Subcutaneous adipose tissue (tissue), 4 donors: ENCODE measurements around the gene FETUB. TPM values are rescaled to one million over a fixed set of nuclear protein-coding genes. Genes with fewer than 3 reads are reported as not detected.

Source experiments
- CTCF ChIP-seq: fragments of 450-650 bp; IDR thresholded peaks from one replicate; pipeline ENCODE4 v1.5.1; 2016; ENCODE audit warnings: low read depth, mild to moderate bottlenecking, control low read depth, antibody characterized with exemption, moderate library complexity
- total RNA-seq, 4 donors: library from RNA; depleted of rRNA; stranded (reverse); fragments of >200 nt; gene quantifications; one replicate each; pipeline ENCODE4 v1.1.0, GENCODE V29; 2016

The FETUB gene
- total RNA-seq, 4 donors from 2014 or later: not detected

DNA sequence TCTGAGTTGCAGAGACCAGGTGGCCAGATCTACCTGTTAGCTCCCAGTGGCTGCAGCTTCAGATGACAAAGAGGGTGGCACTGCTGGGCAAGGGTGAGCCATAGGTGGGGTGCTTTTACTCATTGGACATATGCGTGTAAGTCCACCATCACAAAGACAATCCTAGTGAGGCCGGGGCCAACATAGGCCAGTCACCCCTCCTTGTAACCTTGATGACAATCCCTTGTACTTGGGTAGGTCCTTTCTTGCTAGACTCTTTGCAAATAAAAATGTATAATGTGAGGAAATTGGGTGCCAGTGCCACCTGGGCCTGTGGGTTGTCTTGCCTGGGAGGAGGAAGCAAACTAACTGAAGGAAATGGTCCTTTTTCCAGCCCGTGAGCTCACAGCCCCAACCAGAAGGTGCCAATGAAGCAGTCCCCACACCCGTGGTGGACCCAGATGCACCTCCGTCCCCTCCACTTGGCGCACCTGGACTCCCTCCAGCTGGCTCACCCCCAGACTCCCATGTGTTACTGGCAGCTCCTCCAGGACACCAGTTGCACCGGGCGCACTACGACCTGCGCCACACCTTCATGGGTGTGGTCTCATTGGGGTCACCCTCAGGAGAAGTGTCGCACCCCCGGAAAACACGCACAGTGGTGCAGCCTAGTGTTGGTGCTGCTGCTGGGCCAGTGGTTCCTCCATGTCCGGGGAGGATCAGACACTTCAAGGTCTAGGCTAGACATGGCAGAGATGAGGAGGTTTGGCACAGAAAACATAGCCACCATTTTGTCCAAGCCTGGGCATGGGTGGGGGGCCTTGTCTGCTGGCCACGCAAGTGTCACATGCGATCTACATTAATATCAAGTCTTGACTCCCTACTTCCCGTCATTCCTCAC, 19.7 kb upstream of the FETUB start:
- TF ChIP-seq CTCF: no peak

- no peak for TF ChIP-seq CTCF
These were observed 18.1 kb upstream of the FETUB start for GRCh38 chr3:186621894-186622650.

DNA sequence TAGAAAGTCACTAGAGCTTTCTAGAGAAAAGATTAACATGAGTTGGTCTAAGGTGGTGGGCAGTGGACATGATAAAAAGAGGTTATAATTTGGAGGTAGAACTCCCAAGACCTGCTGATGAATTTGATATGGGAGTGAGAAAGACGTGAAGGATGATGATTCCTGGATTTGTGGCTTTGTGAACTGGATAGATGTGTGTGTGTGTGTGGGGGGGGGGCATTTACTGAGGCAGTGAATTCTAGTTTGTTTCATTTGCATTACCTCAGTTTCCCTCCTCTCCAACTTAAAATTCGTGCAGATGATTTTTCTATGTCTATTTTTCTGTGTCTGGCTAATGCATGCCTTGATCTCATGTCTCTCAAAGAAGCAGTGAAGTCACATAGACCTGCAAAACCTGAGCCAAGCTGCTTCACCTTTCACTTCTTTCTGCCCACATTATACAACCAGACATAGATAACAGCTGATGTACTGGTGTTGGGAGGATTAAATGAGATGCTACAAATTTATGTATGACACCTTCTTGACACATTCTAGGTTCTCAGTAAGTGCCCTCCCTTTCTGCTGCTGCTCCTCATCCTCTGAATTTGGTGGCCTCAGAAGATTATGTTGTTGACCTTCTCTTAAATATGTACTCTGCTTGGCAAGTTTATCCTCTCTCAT, 17.4 kb upstream of the FETUB start:
- TF ChIP-seq CTCF: no peak

GRCh38 chr3:186624598-186624997, 15.6 kb upstream of the FETUB start:
- no peak for TF ChIP-seq CTCF

GRCh38 chr3:186625600-186626042, 14.6 kb upstream of the FETUB start:
- TF ChIP-seq CTCF: no peak

GRCh38 chr3:186626254-186626847, 13.8 kb upstream of the FETUB start:
- TF ChIP-seq CTCF: no peak
